Chondrocyte (in vitro differentiated cells): ENCODE measurements around the gene ORAI1. TPM values are rescaled to one million over a fixed set of nuclear protein-coding genes. Genes with fewer than 3 reads are reported as not detected.
"Not testable (repeated sequence)": the region's sequence is repeated elsewhere in the genome, so short reads cannot be mapped to it uniquely, and the experiment has no call there.

Experiments used
- DNase-seq: peaks from one replicate; pipeline ENCODE4 v3.0.0; 2021; ENCODE audit warnings: mixed read lengths, low spot score
- H3K27ac Mint-ChIP-seq: one replicate; pipeline ENCODE4 v1.8.0; 2021; ENCODE audit warnings: mild to moderate bottlenecking, moderate library complexity, mixed read lengths; ENCODE audit not compliant: unreplicated experiment
- H3K27me3 Mint-ChIP-seq: 2 replicates; pipeline ENCODE4 v1.8.0; 2021; ENCODE audit warnings: low read depth, mixed read lengths
- H3K36me3 Mint-ChIP-seq: 2 replicates; pipeline ENCODE4 v1.8.0; 2021; ENCODE audit warnings: low read depth, mixed read lengths
- H3K4me1 Mint-ChIP-seq: 2 replicates; pipeline ENCODE4 v1.8.0; 2021; ENCODE audit warnings: low read depth, mild to moderate bottlenecking, mixed read lengths
- H3K4me3 Mint-ChIP-seq: one replicate; pipeline ENCODE4 v1.8.0; 2021; ENCODE audit warnings: mild to moderate bottlenecking, moderate library complexity, mixed read lengths; ENCODE audit not compliant: unreplicated experiment
- H3K9me3 Mint-ChIP-seq: 2 replicates; pipeline ENCODE4 v1.8.0; 2021; ENCODE audit warnings: low read depth, mixed read lengths
- CTCF ChIP-seq: fragments of 200-600 bp; sonication (generic); IDR thresholded peaks from 2 replicates; pipeline ENCODE4 v1.5.0; 2021; ENCODE audit warnings: antibody characterized with exemption, mild to moderate bottlenecking, moderate library complexity
- total RNA-seq: library from RNA; stranded (reverse); gene quantifications from 3 replicates; pipeline ENCODE4 v1.2.1, GENCODE V29; 2021

Gene ORAI1
- total RNA-seq, 1 donor from 2014 or later = 8.9 TPM

- peaks cover 31% of the 10 kb centered on the region for H3K4me1 Mint-ChIP-seq
- no peak overlapping the region for H3K4me3 Mint-ChIP-seq
- H3K27me3 Mint-ChIP-seq = no peaks in the 10 kb centered on the region
- H3K36me3 Mint-ChIP-seq = no peaks in the 10 kb centered on the region
- no peak for TF ChIP-seq CTCF
- H3K9me3 Mint-ChIP-seq = no peaks in the 10 kb centered on the region
- H3K27ac Mint-ChIP-seq = no peak overlapping the region
- DNase-seq = no peak
Measured at GRCh38 chr12:121582583-121583333, 43.6 kb upstream of the ORAI1 start.

GRCh38 chr12:121583334-121583661 lies 43.0 kb upstream of the ORAI1 start:
- DNase-seq, H3K9me3 Mint-ChIP-seq, H3K4me3 Mint-ChIP-seq, H3K36me3 Mint-ChIP-seq, H3K27ac Mint-ChIP-seq, H3K27me3 Mint-ChIP-seq: not testable (repeated sequence)
- peaks cover 30% of the 10 kb centered on the region for H3K4me1 Mint-ChIP-seq

- not testable (repeated sequence) for H3K4me3 Mint-ChIP-seq, DNase-seq, H3K27me3 Mint-ChIP-seq, H3K36me3 Mint-ChIP-seq, H3K27ac Mint-ChIP-seq, H3K9me3 Mint-ChIP-seq
- H3K4me1 Mint-ChIP-seq = peaks cover 24% of the 10 kb centered on the region
Measured at GRCh38 chr12:121584885-121585284, 41.4 kb upstream of the ORAI1 start.

- H3K9me3 Mint-ChIP-seq = no peaks in the 10 kb centered on the region
- TF ChIP-seq CTCF = no peak
- peak overlapping the region; percentile 81 for H3K27ac Mint-ChIP-seq
- H3K4me3 Mint-ChIP-seq = peak overlapping the region; percentile 48
- DNase-seq = no peak
- peaks cover 20% of the 10 kb centered on the region for H3K4me1 Mint-ChIP-seq
- no peaks in the 10 kb centered on the region for H3K27me3 Mint-ChIP-seq
- H3K36me3 Mint-ChIP-seq = no peaks in the 10 kb centered on the region
Measured at GRCh38 chr12:121590476-121591143, 35.7 kb upstream of the ORAI1 start.

- H3K4me1 Mint-ChIP-seq = peaks cover 20% of the 10 kb centered on the region
- no peaks in the 10 kb centered on the region for H3K27me3 Mint-ChIP-seq
- no peak for TF ChIP-seq CTCF
- no peak for DNase-seq
- H3K4me3 Mint-ChIP-seq = no peak overlapping the region
- H3K36me3 Mint-ChIP-seq = no peaks in the 10 kb centered on the region
- H3K9me3 Mint-ChIP-seq = no peaks in the 10 kb centered on the region
- peak overlapping the region; percentile 65 for H3K27ac Mint-ChIP-seq
Measured at GRCh38 chr12:121592320-121592719, 34.0 kb upstream of the ORAI1 start.

GRCh38 chr12:121595520-121595919 lies 30.8 kb upstream of the ORAI1 start:
- Mint-ChIP-seq H3K36me3 (no peaks in the 10 kb centered on the region), H3K27me3 (no peaks in the 10 kb centered on the region), H3K4me3 (no peak overlapping the region), H3K4me1 (peaks cover 13% of the 10 kb centered on the region), H3K9me3 (no peaks in the 10 kb centered on the region), H3K27ac (no peak overlapping the region)
- DNase-seq = no peak
- TF ChIP-seq CTCF = no peak
